NCI-H2107 (cell line): ENCODE results near the gene UQCC2.

Experiments used
- DNase-seq: peaks from one replicate; lab custom pipeline; 2025; lab: John Stamatoyannopoulos, UW

UQCC2 gene

DNA sequence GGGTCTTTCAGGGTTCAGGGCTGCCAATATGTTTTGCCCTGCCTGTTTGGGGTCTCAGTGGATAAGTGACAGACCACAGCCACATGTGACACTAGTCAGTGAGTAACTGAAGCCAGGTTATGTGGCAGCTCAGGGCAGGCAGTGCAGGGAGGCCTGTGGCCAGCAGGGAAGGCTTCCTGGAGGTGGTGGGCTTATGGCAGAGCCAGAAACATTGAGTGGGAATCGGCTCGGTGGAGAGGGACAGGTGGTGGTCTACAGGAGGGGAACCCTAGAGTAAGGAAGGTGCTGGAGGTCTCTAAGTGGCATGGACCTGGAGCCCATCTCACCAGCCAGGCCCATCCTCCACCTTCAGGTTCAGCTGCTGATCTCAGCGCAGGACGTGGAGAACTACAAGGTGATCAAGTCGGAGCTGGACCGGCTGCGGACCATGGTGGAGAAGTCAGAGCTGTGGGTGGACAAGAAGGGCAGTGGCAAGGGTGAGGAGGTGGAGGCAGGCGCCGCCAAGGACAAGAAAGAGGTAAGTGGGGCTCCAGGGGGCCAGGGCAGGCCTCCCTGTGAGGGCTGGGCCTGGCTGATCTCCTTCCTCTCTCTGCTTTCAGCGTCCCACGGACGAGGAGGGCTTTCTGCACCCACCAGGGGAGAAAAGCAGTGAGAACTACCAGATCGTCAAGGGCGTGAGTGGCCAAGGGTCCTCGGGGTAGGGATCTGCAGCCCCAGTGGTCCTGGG lies 34.9 kb downstream of the UQCC2 start:
- no peak for DNase-seq

DNA sequence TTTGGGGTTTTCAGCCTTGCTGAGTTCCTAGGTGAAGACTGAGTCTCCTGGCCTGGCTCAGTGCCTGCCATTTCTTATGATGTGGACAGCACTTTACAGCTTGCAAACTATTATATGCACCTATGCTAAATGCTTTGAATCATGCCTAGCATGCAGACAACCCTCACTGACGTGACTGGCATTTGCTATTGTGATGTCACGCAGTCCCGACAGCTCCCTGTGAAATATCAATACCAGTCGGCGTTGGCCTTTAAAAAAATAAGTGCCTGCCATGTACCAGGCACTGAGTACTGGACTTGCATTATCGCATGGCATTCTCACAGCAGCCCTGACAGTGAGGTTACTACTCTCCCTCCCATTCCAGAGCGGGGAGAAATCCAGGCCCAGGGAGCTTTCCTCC lies 35.5 kb downstream of the UQCC2 start:
- DNase-seq = no peak

DNA sequence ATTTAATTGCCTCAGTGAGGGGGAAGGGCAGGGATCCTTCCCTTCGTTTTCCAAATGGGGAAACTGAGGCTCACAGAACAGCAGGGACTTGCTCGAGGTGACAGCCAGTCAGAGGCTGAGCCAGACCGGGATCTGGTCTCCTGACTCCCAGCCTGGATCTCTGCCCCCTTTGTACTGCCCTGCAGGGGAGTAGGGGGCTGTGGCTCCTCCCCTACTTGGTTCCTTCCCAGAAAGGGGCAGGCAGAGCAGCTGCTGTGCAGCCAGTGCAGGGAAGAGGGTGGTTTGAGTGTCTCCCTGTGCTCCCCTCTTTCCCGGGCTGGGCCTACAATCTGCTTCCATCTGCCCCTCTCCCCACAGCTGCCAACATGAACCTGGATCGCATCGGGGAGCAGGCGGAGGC lies 37.6 kb downstream of the UQCC2 start:
- DNase-seq = no peak

DNA sequence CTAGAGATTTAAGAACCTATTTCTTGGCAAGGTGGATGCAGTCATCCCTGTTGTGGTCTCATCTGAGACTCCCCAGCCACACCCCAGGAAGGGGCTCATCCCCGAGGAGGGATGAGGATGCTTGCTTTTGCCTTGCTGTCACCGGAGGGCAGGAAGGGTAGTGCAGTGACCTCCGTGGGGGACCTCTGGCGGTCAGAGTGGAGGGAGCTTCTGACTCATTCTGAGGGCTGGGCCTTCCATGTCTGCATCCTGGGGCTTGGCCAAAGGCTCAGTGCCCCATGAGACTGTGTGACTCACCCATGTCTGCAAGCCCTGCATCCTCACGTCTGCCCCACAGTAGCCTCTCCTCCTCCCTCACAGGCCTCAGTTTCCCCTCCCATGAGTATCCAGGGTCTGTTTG lies 38.7 kb downstream of the UQCC2 start:
- no peak for DNase-seq

DNA sequence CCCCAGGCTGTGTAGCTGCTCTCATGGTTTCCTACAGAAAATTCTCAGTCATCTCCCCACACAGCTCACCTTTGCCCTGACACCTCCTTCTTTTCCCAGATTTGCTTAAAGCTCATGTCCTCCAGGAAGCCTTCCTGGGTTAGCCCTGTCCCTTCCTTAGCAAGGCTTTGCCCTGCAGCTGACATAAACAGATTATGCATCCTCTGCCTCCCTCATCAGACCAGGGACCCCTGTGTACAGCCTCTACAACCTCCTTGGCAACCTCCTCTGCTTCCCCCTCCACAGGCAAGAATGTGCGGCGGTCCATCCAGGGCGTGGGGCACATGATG lies 39.8 kb downstream of the UQCC2 start:
- DNase-seq = no peak

DNA sequence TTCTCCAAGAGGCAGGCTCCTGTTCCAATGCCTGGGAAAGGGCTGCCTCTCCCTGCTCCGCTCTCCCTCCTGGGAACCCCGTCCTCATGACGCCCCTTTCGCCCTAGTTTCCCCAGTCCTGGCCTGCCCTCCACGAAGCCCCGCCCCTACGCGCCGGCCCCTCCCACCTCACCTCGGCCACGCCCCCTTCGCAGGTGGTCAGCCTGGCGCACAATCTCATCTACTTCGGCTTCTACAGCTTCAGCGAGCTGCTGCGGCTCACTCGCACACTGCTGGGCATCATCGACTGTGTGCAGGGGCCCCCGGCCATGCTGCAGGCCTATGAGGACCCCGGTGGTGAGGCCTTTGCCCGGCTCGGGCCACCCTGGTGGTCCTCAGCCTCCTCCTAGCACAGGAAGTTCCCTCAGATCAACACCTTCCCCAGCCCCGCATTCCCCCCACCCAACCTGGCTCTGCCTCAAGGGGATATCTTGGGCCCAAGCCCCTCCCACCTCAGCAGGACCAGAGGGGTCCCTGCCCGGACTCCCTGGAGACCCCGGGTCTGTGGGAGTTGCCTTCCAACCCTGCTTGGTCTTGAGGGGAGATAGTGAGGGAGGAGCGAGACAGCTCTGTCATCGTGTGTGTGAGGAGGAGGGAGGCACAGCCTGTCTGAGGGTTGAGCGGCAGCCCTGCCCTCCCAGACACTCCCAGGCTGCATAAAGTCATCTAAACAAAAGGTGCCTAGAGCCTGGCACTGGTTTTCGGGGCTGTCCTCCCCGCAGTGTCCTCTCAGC lies 40.3 kb downstream of the UQCC2 start:
- no peak for DNase-seq

DNA sequence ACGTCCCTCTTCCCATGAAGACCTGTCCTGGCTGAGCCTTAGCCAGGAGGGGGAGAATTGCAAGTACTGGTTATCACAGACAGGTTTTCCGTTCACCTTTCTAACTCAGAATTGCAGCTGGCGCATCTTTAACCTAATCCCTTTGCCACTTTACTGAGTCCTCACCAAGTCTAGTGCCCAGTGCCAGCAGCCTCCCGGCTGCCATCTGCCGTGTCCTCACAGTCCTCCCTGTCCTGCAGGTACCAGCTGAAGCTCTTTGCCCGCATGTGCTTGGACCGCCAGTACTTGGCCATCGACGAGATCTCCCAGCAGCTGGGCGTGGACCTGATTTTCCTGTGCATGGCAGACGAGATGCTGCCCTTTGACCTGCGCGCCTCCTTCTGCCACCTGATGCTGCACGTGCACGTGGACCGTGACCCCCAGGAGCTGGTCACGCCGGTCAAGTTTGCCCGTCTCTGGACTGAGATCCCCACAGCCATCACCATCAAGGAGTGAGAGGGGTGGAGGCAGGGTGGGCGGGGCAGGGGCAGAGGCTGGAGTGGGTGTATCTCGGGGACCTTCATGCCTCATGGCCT lies 41.3 kb downstream of the UQCC2 start:
- no peak for DNase-seq

DNA sequence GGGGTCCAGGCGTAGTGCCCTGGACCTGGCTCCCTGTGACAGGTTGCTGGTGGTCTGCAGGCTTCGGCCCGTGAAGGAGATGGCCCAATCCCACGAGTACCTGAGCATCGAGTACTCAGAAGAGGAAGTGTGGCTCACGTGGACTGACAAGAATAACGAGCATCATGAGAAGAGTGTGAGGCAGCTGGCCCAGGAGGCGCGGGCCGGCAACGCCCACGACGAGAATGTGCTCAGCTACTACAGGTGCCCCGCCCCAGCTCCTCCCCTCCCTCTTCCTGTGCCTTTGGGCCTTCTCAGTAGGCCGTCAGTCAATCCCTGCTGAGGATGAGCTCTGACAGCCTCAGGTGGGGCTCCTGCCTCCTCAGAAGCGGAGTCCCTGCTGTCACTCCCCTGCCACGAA lies 42.6 kb downstream of the UQCC2 start:
- DNase-seq = no peak

DNA sequence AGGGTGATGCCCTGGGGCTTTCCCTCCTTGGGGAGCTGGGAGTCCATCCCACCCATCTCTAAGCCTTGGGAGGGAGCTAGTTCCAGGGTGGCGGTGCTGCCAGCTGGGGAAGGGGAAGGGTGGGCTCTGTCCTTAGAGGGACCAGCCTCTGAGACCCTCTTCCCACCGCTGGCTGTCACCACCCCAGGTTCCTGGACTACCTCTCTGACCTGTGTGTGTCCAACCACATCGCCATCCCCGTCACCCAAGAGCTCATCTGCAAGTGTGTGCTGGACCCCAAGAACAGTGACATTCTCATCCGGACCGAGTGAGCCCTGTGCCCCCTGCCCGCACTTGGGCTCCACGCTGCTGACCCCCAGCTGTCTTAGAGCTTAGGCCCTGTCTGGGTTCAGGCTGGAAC lies 43.2 kb downstream of the UQCC2 start:
- DNase-seq = no peak

DNA sequence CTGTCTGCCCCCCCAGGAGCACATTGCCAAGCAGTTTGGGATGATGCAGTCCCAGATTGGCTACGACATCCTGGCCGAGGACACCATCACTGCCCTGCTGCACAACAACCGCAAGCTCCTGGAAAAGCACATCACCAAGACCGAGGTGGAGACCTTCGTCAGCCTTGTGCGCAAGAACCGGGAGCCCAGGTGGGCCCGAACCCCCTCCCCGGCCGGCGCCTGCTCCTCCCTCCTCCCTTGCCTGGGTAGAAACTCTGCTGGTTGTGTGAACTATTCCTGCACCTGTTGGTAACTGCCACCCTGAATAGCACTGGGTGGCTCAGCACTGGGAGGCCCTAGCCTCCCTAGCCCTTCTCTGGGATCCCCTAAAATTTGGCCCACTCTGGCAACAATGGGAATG lies 43.7 kb downstream of the UQCC2 start:
- DNase-seq = no peak

DNA sequence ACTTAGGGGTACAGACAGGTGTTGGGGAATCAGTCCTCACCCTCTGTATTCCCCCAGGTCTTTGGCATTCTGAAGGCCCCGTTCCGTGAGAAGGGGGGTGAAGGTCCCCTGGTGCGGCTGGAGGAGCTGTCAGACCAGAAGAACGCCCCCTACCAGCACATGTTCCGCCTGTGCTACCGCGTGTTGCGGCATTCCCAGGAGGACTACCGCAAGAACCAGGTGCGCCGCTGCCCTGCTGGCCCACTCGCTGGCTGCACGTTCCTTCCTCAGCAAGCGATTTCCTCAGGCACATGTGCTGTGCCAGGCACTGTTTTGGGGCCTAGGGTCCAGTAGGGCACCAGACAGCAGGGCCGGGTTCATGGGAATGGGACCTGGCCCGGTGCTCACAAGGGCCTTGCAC lies 44.4 kb downstream of the UQCC2 start:
- no peak for DNase-seq

DNA sequence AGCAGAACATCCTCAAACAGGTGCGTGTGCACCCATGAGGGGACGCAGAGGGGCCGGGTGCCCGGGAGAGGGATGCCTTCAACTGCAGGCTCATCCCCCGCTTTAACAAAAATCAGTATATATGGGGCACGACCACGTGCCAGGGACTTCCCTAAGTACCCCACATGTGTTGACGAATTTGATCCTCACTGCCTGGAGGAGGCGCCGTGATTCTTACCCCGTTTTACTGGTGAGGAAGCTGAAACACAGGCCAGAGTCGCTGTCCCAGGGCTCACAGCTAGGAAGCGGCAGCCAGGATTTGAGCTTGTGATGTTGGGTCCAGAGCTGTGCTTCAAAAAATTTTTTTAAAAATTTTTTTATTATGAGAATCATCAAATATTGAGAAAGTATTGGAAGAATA lies 45.5 kb downstream of the UQCC2 start:
- DNase-seq = no peak

DNA sequence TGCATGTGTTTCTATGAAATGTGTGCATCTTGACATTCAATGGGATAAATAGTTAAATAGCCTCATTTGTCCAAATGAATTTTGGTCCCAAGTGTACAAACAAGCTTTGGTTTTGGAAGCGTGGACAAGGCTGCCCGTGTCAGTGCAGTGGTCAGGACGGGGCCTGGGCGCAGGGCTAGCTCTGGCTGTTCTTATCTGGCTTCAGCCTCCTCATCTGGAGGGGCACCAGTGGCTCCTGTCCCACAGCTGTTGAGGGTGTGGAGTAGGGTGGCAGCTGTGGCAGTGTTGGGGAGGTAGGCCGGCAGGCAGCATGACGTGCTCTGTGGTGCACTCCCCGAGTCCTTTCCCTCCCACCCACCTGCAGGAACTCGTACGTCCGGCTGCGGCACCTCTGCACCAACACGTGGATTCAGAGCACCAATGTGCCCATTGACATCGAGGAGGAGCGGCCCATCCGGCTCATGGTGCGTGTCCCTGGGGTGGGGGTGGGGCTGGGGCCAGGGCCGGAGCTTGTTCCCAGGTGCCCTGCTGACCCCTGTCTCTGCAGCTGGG lies 46.9 kb downstream of the UQCC2 start:
- DNase-seq = no peak

DNA sequence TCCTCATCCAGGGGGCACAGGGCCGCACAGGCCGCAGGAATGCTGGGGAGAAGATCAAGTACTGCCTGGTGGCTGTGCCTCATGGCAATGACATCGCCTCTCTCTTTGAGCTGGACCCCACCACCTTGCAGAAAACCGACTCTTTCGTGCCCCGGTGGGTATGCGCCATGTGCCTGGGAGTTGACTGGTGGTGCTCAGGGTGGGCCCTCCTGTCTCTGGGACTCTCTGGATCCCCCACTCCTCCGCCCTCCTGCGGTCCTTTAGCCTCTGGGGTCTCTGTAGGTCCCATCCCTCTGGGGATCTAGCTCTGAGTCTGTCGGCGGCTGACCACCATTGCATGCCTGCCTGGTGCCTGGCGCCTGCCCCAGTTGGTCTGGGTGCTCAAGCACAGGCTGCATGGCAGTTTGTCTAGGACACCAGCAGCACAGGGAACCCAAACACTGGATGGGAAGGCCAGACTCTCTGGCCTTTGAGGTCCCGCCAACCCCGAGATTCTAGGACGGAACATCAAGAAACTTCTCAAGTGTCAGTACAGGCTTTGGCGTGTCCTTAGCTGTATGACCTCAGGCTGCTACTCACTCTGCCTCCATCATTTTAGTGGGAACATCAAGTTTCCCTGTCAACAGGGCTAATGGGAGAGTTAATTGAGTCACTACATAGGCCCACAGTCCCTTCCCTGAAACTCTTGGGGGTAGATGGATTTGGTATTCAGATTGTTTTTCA lies 47.6 kb downstream of the UQCC2 start:
- no peak for DNase-seq

DNA sequence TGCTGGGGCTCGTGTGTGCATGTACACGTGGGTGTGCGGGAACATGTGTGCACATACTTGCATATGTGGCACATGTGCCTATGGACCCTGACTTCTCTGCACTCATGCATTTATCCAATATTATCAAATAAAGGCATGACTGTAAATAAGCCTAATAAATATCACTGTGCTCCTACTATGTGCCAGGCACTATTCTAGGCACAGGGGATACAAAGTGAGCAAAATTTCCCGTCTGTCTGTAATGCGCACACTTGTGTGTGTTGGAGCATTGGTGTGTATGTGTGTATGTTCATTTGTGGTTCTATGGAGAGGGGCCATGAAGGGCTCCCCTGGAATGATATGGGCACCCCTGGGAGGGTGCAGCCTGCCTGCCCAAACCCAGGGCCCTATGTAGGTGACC lies 48.5 kb downstream of the UQCC2 start:
- DNase-seq = no peak

DNA sequence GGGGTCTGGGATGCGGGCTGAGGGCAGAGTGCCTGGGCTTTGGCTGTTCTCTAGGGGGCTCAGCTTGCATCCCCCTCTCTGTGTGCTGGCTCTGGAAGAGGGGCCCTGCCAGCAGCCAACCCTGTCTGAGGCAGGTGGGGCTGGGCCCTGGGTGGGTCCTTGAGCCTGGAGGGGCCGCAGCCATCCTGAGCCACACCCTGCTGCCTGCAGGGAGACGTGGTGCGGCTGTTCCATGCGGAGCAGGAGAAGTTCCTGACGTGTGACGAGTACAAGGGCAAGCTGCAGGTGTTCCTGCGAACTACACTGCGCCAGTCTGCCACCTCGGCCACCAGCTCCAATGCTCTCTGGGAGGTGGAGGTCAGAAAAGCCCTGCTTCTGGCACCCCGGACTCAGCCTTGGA lies 49.2 kb downstream of the UQCC2 start:
- DNase-seq = no peak

DNA sequence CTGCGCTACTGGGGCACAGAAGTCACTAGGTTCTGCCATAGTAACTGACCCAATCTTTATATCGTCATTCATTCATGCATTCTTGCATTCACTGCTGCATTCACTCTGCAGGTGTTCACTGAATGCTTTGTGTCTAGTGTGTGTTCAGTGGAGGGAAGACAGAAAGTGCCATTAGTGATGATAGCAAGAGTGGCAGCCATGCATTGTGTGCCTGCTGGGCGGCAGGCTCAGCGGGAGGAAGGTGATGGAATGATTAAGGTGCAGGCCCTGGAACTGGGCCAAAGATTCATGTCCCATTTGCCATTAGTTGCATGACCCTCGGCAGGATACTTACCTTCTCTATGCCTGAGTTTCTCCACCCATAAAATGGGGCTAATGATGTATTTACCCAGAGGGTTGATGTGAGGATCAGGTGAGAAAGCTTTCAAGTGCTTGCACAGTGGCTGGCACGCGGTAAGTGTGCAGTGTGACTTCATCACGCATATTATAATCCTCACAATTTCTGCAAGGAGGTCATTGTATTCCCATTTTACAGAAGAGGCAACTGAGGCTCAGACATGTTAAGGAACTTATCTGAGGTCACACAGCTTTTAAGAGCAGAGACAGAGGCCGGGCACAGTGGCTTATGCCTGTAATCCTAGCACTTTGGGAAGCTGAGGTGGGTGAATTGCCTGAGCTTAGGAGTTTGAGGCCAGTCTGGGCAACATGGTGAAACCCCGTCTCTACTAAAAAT lies 50.2 kb downstream of the UQCC2 start:
- no peak for DNase-seq

DNA sequence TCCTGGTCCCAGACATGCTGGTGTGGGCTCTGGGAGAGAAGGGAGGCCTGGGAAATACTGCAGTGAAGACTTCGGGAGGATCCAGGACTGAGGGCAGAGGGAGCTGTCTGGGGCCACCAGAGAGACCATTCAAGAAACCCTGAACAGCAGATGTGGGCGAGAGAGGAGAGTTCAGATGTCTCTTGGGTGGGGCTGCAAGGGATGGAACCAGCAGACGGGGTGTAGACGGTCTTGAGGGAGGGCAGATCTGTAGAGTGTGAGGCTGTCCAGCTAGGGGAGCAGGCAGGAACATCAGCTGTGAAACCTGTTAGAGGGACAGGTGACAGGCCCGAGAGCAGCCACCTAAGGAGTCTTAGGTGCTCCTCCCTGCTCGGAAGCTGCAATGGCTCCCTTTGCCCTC lies 51.5 kb downstream of the UQCC2 start:
- DNase-seq = no peak

DNA sequence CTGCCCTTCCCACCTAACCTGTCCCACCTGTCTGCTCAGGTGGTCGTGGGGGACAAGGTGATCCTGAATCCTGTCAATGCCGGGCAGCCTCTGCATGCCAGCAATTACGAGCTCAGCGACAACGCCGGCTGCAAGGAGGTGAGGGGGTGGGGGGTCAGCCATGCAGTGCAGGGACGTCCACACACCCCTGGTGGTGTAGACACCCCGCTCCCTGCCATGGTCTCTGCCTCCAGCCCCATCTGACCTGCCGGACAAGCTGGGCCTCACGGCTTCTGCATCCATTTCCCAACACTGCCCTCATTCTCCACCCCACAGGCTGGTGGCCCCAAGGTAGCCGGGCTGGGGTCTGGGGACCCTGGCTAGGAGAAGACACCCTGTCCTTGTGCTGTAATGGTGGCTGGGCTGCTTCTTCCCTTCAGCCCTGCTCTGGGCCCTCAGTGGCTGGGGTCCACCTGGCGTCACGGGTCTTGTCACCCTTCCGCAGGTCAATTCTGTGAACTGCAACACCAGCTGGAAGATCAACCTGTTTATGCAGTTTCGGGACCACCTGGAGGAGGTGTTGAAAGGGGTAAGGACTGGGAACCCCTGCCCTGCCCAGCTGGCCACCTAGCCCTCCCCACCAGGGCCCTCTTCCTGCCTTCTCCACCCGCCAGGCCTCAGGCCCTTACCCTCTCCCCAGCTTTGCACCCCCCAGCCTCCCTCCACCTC lies 52.4 kb downstream of the UQCC2 start:
- DNase-seq = no peak

DNA sequence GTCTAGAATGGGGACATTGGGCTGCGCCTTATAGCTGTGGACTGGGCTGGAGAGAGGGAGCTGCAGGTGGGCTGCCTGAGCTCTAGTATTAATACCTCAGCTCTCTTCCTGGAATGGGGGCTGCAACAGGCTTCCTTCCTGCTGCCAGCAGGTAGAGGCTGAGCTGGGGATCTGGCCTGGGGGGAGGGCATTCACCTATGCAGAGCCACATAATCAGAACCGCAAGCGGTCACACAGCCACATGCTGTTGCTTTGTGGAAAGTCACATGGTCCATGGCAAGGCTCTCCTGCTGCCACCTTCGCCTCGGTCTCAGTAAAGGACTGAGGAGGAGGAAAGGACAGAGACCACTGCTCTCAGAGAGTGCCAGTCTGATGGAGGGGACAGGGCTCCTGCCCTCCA lies 54.7 kb downstream of the UQCC2 start:
- DNase-seq = no peak

DNA sequence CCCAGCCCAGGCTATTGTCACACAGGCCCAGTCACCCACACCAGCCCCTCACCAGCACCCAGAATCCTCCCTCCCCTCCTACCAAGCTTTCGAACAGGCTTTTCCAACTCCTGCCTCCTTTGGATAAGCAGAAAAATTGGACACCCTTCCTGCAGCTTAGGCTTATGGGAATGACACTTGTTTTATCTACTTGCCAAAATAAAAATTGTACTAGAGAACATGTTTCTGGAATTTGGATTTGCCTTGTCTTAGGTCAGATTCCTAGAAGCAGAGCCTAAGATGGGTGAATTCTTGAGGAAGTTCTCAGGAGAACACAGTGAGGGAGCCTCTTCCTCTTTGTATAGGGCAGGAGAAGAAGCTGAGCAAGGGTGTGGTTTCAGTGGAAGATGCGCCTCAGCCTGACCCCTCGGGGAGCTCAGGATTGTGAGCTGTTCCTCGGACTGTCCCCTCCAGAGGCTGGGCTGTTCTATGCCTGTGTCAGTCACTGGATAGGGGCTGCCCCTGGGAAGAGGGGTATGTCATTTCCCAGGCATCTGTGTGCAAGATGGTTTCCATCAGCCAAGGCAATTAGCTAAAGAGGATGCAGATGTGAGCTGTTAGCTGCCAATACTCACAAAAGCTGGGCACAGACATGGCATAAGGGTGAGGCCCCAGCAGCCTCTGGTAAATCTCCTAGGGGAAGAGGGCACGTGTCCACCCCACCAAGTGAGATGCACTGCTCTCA lies 56.5 kb downstream of the UQCC2 start:
- DNase-seq = no peak
